Activated CD8-positive, alpha-beta memory T cell treated with anti-CD3 and anti-CD28 coated beads, Interleukin-2, amount 50 U/mL, for 1 hour (primary cell): ENCODE measurements around the gene SENP2.
"Not testable (repeated sequence)": the region's sequence is repeated elsewhere in the genome, so short reads cannot be mapped to it uniquely, and the experiment has no call there.

Experiments
- DNase-seq: peaks from one replicate; pipeline ENCODE4 v3.0.0-alpha.2; 2020; ENCODE audit errors: extremely low read depth

The SENP2 gene

GRCh38 chr3:185585859-185586685 is at the start of gene SENP2:
Gene SENP2 (plus strand): TSS chr3:185586295. CDS start chr3:185586414, 119 bp downstream.
- peak; percentile 99 for DNase-seq

DNA sequence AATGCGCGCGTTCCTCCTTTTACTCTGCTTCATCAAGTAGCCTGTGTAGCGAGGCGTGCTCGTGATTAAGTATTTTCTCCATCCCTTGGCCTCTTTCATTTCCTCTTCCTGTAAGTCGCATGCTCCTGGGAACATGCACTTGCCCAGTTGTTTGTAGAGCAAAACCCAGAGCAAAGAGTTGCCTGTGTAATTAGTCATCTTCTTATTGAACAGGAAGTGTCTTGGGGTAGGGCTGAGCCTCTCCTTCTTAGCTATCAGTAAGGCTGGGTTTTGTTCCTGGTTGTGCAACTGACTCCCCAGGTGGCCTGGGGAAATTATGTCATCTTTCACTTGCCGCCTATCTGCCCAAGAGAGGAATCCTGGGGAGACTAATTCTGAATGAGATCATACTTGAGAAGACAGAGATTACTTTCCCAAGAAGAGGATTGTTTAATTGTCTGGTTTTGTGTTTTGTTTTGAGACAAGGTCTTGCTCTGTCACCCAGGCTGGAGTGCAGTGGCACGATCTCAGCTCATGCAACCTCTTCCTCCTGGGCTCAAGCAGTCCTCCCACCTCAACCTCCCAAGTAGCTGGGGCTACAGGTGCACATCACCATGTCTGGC is 48.6 kb upstream of the SENP2 start:
- no peak for DNase-seq

DNA sequence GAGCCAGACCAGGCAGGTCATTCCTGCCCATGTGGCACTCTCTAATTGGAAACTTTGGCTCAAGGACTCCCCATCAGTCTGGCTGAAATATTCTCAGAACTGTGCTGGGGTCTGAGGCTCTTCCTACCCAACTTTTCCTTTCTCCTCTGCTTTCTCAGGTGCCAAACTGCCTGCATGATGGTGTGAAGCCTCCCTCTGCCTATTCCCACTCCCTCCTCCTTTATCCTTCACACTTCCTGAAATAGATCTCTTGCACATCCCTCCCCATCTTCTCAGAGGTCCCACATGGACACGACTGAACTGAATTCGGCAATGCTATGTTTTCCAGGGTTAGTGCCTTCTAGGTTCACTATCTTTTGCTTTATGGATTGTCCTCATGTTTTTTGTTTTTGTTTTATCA is 46.2 kb upstream of the SENP2 start:
- DNase-seq: no peak

DNA sequence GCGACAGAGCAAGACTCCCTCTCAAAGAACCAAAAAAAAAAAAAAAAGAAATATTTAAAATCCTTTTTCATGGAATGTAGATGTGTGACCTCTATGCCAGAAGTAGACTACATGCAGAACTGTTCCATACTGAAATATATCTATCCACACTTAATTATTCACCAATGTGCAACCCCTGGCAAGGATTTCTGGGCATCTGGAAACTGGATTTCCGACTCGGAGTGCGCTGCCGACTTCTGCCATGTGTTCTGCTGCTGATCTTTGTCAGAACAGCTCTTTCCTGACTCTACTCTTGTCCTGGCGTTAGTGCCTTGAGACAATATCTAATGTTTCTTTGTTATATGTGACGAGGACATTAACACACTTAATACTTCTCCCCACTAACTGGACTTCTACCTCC is 45.4 kb upstream of the SENP2 start:
- no peak for DNase-seq

- DNase-seq: no peak
Measured at GRCh38 chr3:185549122-185549521, 37.0 kb upstream of the SENP2 start.

- DNase-seq: no peak
Measured at GRCh38 chr3:185549651-185550111, 36.4 kb upstream of the SENP2 start.

GRCh38 chr3:185552358-185552877 is 33.7 kb upstream of the SENP2 start, which contains the start of gene LIPH:
Gene LIPH (minus strand): TSS chr3:185552588. CDS start chr3:185552471, 117 bp downstream.
- DNase-seq: no peak

GRCh38 chr3:185555101-185555501 is 31.0 kb upstream of the SENP2 start:
- DNase-seq: no peak

DNA sequence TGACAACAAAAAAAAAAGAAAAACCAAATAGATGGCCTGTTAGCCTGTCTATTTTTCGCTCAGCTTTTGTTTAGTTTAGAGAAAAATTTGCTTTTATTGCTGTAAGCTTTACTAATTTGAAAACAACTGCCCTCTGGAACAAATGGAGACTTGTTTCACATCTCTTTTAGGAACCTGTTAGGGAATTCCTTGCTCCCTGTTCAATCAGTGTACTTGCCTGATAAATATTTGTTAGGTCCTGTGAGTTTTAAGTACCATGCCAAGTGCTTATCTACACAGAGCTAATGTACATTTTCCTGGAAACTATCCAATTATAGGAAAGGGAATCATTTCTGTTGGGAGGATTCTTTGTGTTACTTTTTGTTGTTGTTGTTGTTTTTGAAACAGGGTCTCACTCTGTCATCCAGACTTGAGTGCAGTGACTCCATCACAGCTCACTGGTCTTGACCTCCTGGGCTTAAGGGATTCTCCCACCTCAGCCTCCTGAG is 30.2 kb upstream of the SENP2 start:
- DNase-seq: no peak

DNA sequence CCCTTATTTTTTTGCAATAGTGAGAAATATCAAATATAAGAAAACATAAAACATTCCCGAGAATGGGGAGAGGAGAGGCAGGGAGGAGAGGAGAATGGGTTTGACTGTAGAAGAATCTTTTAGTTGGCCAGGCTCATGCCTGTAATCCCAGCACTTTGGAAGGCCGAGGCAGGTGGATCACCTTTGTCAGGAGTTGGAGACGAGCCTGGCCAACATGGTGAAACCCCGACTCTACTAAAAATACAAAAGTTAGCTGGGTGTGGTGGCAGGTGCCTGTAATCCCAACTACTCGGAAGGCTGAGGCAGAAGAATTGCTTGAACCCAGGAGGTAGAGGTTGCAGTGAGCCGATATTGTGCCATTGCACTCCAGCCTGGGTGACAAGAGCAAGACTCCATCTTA is 29.5 kb upstream of the SENP2 start:
- DNase-seq: not testable (repeated sequence)

GRCh38 chr3:185558395-185558794 is 27.7 kb upstream of the SENP2 start:
- DNase-seq: no peak

DNA sequence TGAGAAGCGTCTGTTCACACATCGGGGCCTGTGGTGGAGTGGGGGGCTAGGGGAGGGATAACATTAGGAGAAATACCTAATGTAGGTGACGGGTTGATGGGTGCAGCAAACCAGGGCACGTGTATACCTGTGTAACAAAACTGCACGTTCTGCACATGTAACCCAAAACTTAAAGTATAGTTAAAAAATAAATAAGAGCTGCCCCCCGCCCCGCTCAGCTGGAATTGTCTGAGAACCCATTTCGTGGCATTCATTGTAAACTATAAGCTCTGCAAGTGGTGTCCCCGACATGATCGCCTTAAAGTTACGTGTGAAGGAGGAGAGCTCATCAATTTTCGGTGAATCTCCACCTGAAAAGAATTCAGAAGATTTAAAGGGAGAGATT is 26.4 kb upstream of the SENP2 start:
- DNase-seq: no peak

- no peak for DNase-seq
Measured at GRCh38 chr3:185560676-185561075, 25.4 kb upstream of the SENP2 start.

DNA sequence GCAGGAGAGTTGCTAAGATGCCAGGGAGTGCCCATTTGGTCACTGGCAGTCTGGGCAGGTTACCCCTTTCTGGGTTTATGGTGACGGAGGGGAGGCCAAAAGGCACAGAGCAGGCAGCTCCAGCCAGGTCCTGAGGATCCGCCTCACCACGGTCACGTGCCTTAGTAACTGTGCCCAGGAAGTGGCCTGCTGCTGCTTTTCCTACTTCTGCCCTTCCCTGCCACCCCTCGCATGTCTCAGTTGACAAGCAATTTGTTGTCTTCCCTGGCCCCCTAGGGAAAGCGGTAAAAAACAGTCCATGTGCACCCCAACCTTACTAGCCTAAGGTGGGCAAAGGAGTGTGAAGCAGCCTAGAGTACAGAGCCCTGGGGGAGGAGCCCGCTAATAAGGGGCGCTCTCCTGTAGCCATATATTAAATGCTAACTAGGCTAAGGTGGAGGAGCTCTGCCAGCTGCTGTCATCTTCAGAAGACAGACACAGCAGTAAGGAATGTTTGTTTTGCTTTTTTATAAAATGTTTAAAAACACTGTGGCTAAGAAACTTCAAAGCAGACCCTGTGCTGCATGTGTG is 24.6 kb upstream of the SENP2 start:
- DNase-seq: no peak

- no peak for DNase-seq
Measured at GRCh38 chr3:185561958-185562357, 24.1 kb upstream of the SENP2 start.

DNA sequence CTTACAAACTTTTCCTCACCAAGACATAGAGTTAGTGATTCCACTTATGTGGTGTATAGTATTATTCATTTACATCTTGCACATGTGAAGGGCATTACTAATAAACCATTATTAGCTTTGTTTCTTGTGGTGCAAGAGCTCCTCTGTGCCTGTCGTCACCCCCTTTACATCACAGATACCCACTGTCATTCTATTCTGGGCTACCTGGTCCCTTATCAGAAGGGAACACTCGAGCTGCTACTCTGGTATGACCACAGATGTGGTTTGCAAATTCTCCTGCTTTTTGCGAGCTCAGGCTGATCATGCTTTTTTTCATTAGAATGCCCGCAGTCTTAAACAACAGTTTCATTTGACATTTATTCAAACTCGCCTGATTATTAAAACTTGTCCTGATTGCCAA is 13.9 kb upstream of the SENP2 start:
- no peak for DNase-seq

DNA sequence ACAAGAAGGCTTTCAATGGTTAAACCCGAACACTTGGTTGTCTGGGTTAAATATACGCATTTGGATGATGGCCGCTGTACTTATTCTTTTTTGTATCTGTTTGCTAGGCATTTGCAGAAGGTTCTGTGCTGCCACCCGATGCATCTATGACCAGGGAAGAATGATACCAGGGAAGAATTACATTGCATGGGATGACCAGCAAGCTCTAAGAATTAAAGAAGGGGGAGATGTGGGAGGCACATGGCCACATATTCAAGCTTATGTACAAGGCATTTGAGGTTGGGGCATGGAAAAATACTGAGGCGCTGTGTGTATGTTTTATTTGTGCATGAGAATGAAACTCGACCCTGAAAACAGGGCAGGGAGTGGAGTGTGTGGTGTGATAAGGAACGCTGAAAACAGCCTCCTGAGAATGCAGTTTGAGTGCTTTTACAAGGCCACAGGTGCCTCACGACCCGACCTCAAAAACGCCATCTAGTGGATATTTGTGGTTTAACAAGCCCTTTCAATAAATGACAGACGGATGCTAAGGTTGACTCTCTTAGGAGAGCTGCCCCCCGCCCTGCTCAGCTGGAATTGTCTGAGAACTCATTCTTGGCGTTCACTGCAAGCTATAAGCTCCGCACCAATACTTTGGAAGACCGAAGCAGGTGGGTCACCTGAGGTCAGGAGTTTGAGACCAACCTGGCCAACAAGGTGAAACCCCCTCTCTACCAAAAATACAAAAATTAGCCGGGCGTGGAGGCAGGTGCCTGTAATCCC is 10.8 kb upstream of the SENP2 start:
- not testable (repeated sequence) for DNase-seq

DNA sequence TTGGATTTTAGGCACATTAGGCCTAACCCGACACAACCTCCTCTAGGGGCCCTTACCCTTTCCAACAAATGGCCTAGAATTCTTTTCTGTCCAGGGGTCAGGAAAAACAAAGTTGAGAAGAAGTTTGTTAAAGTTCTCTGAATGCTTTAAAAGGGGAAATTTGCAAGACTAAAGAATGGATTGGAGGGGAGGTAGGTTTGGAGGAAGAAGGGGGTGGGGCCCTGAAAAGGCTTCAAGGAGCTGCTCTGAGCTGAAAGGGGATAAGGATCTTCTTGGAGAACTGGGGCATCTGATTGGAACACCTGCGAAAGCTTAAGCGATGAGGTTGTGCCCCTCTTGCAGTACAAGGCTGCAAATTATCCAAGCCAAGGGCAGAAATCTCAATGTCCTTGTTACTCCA is 3.9 kb upstream of the SENP2 start:
- DNase-seq: no peak

DNA sequence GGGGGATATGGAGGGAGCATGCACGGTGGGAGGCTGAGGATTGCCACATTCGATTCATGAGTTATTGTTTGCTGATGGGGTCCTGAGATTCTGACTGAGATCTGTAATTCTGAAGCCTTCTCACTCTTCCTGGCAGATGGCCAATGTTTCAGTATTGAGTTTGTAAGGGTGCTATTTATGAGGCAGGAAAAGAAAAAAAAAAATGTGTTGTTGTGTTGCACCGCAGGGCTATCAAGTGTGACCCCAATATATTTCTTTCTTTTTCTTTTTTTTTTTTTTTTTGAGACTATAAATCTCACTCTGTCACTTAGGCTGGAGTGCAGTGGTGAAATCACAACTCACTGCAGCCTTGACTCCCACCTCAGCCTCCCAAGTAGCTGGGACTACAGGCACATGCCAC is 3.2 kb upstream of the SENP2 start:
- DNase-seq: no peak

DNA sequence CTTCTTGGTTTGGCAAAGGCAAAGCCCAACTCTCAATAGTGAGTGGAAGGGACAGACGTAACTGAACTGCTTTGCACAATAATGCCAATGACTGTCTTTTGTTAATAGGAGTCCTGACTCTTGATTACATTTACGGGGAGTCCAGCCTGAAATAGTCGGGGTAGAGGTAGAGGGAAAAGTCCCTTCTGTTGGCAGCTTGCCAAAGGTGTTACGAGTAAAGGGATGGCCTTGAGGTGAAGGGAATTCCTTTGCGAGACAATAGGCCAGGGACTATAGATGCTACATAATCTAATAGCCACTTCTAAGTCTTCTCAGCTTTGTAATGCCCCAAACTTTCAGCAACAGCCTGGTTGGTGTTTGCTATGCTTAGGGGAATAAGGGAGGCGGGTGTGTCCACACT is 2.2 kb upstream of the SENP2 start:
- DNase-seq: no peak

DNA sequence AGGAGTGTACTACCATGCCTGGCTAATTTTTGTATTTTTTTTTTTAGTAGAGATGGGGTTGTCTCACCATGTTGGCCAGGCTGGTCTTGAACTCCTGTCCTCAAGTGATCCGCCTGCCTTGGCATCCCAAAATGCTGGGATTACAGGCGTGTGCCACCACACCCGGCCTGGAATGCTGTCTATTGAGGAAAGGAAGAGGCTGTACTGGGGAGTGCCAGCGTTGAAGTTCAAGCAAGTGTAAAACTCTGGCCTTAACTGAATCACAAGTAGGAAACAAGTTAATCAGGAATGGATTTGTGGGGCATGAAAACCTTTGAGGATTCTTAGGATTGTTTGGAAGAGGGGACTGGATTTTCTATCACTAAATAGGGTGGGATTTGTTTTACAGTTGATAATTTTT is 1.4 kb upstream of the SENP2 start:
- DNase-seq: no peak

DNA sequence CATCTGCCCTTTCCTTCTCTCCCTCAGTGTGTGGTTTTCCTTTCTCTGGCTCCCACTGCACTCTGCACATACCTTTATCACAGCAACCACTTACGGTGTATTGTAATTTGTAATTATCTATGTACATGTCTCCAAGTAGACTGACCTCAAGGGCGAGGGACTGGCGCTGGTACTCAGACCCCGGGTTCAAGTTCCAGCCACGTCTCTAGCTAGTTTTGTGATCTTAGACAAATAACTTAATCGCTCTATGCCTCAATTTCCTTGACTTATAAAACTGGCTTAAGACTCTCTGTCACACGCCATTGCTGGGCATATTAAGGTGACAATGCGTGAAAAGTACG is 607 bp upstream of the SENP2 start:
- DNase-seq: no peak
